Osteocyte (in vitro differentiated cells): ENCODE measurements around the gene CCDC134. TPM values are rescaled to one million over a fixed set of nuclear protein-coding genes. Genes with fewer than 3 reads are reported as not detected.

Experiments
- DNase-seq: peaks from one replicate; pipeline ENCODE4 v3.0.0; 2021; ENCODE audit warnings: mixed read lengths; ENCODE audit not compliant: unreplicated experiment; ENCODE audit errors: extremely low spot score
- H3K27ac Mint-ChIP-seq: one replicate; pipeline ENCODE4 v1.8.0; 2021; ENCODE audit warnings: mild to moderate bottlenecking, mixed read lengths; ENCODE audit not compliant: unreplicated experiment
- H3K27me3 Mint-ChIP-seq: one replicate; pipeline ENCODE4 v1.8.0; 2021; ENCODE audit warnings: mixed read lengths; ENCODE audit not compliant: unreplicated experiment
- H3K36me3 Mint-ChIP-seq: one replicate; pipeline ENCODE4 v1.8.0; 2021; ENCODE audit warnings: mixed read lengths; ENCODE audit not compliant: unreplicated experiment
- H3K4me1 Mint-ChIP-seq: one replicate; pipeline ENCODE4 v1.8.0; 2021; ENCODE audit warnings: mixed read lengths; ENCODE audit not compliant: unreplicated experiment
- H3K4me3 Mint-ChIP-seq: one replicate; pipeline ENCODE4 v1.8.0; 2021; ENCODE audit warnings: mild to moderate bottlenecking, moderate library complexity, mixed read lengths; ENCODE audit not compliant: unreplicated experiment
- H3K9me3 Mint-ChIP-seq: one replicate; pipeline ENCODE4 v1.8.0; 2021; ENCODE audit warnings: mixed read lengths; ENCODE audit not compliant: unreplicated experiment
- total RNA-seq: library from RNA; stranded (reverse); gene quantifications from 2 replicates; pipeline ENCODE4 v1.2.1, GENCODE V29; 2021
- TF ChIP-seq, protein P1 (sequence below): fragments of 200-600 bp; sonication (generic); IDR thresholded peaks from 2 replicates; pipeline ENCODE4 v1.5.0; 2021; ENCODE audit warnings: antibody characterized with exemption, mild to moderate bottlenecking, moderate library complexity

CCDC134 gene
- total RNA-seq, 1 donor from 2014 or later, result 7.8 TPM

DNA sequence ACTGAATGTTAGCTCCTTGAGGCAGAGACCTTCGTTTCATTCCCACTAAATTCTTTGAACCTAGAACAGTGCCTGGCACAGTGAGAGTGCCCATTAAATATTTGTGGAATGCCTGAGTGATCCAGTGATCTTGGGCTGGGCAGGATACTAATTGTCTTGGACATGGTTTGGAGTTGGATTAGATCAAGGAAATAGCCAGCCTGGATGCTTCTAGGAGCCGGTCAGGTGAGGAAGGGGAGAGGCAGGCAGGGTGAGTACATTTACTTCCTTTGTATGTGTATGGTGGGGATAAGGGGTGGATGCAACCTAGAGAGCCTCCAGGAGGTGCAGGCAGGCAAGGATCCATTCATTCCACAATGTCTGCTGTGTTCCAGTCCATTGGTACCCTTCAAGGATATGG lies 36.1 kb downstream of the CCDC134 start:
- TF ChIP-seq, protein P1, sequence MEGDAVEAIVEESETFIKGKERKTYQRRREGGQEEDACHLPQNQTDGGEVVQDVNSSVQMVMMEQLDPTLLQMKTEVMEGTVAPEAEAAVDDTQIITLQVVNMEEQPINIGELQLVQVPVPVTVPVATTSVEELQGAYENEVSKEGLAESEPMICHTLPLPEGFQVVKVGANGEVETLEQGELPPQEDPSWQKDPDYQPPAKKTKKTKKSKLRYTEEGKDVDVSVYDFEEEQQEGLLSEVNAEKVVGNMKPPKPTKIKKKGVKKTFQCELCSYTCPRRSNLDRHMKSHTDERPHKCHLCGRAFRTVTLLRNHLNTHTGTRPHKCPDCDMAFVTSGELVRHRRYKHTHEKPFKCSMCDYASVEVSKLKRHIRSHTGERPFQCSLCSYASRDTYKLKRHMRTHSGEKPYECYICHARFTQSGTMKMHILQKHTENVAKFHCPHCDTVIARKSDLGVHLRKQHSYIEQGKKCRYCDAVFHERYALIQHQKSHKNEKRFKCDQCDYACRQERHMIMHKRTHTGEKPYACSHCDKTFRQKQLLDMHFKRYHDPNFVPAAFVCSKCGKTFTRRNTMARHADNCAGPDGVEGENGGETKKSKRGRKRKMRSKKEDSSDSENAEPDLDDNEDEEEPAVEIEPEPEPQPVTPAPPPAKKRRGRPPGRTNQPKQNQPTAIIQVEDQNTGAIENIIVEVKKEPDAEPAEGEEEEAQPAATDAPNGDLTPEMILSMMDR, result no peak
- H3K4me1 Mint-ChIP-seq, result peaks cover 66% of the 10 kb centered on the region
- H3K4me3 Mint-ChIP-seq, result no peak overlapping the region
- no peak for DNase-seq
- no peaks in the 10 kb centered on the region for H3K9me3 Mint-ChIP-seq
- no peaks in the 10 kb centered on the region for H3K27me3 Mint-ChIP-seq
- peak overlapping the region; percentile 60 for H3K27ac Mint-ChIP-seq
- peaks cover 20% of the 10 kb centered on the region for H3K36me3 Mint-ChIP-seq

DNA sequence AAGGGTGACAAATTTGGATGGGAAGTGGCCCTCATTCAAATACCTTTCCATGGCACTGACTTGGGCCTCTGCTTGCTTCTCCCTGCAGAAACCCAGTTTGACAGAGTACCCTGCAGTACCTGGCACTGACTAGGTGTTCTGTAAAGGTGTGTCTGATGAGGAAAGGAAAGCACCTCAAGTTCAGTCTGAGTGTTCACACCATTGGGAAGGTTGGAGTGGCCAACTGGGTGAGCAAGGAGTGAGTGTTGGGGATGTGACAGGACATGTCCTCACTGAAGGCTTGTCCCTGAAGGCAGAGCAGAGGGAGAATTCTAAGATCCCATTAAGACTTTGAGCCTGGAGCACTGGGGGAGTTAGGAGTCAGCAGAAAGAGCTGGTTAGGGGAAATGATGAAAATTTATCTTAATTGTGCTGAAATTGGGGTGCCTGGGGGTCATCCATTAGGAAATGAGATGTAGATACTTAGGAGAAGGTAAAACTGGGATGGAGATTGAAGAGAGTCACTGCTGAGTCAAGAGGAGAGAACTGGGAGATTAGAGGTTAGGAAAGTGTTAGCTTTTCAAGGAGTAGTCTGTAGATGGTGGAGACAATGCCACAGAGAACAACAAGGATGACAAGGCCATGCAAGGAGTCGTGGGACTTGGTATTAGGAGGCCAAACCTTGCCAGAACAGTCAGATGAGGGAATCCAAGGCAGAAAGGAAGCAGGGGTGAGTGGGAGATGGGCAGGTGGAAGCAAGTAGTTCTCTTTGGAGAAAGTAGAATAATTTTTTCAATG lies 38.6 kb downstream of the CCDC134 start:
- peak overlapping the region; percentile 35 for H3K27ac Mint-ChIP-seq
- TF ChIP-seq, protein P1, result no peak
- H3K4me1 Mint-ChIP-seq, result peaks cover 76% of the 10 kb centered on the region

DNA sequence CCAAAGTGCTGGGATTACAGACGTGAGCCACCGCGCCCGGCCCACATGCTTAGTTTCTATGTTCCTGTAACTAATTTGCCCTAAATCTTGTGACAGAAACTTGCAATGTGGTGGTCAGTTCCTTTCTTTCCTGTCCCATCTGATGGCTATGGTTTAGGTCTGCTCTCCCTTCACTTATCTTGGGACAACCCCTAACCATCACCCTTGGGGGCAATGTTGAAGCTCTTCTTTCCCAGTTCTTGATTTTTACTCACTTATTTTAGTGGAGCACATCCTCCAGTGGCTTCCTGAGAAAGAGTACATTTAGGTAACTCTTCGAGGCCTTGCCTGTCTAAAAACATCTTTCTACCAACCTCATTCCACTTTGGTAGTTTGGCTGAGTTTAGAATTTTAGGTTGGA lies 39.7 kb downstream of the CCDC134 start:
- Mint-ChIP-seq H3K36me3 (peaks cover 20% of the 10 kb centered on the region), H3K9me3 (no peaks in the 10 kb centered on the region), H3K4me3 (no peak overlapping the region), H3K27ac (peak overlapping the region; percentile 90), H3K4me1 (peaks cover 78% of the 10 kb centered on the region), H3K27me3 (no peaks in the 10 kb centered on the region)
- DNase-seq, result no peak
- TF ChIP-seq, protein P1, result no peak

More for the DNA sequence above, 38.6 kb downstream of the CCDC134 start:
- no peaks in the 10 kb centered on the region for H3K27me3 Mint-ChIP-seq
- no peak overlapping the region for H3K4me3 Mint-ChIP-seq
- DNase-seq, result no peak
- peaks cover 20% of the 10 kb centered on the region for H3K36me3 Mint-ChIP-seq
- H3K9me3 Mint-ChIP-seq, result no peaks in the 10 kb centered on the region

- Mint-ChIP-seq H3K36me3 (peaks cover 13% of the 10 kb centered on the region), H3K27ac (peak overlapping the region; percentile 90)
- DNase-seq, result no peak
Measured at GRCh38 chr22:41841085-41841712, 40.7 kb downstream of the CCDC134 start.

More at GRCh38 chr22:41841085-41841712, 40.7 kb downstream of the CCDC134 start:
- peaks cover 79% of the 10 kb centered on the region for H3K4me1 Mint-ChIP-seq
- H3K9me3 Mint-ChIP-seq, result no peaks in the 10 kb centered on the region
- TF ChIP-seq, protein P1, result no peak
- H3K4me3 Mint-ChIP-seq, result peak overlapping the region; percentile 9
- no peaks in the 10 kb centered on the region for H3K27me3 Mint-ChIP-seq
